Renal cortex interstitium (tissue), 11 donors: ENCODE measurements around the gene SNX1. TPM values are rescaled to one million over a fixed set of nuclear protein-coding genes. Genes with fewer than 3 reads are reported as not detected.
"Not testable (repeated sequence)": the region's sequence is repeated elsewhere in the genome, so short reads cannot be mapped to it uniquely, and the experiment has no call there.

Experiments used
- DNase-seq, 11 donors: peaks; one replicate each; pipeline ENCODE4 v3.0.0-alpha.2; 2013; ENCODE audit warnings: low read depth in 9 of 11, low spot score in 4 of 11; ENCODE audit errors: extremely low read depth in 1 of 11
- polyA plus RNA-seq, 3 donors: library from polyadenylated mRNA; unstranded; fragments of 120-200 nt; gene quantifications; one replicate each; pipeline ENCODE4 v1.2.1, GENCODE V29; 2013; ENCODE audit not compliant: insufficient read length in 3 of 3

SNX1 gene
- polyA plus RNA-seq, 3 donors, result 103 to 113 (median 106) TPM

GRCh38 chr15:64070106-64070505, 25.7 kb upstream of the SNX1 start:
- DNase-seq, result no peak

GRCh38 chr15:64070965-64071851, 24.6 kb upstream of the SNX1 start:
- peak in 1 of 11 donors; percentile 40 for DNase-seq

- DNase-seq, result no peak
Measured at GRCh38 chr15:64071931-64072765, 23.6 kb upstream of the SNX1 start.

DNA sequence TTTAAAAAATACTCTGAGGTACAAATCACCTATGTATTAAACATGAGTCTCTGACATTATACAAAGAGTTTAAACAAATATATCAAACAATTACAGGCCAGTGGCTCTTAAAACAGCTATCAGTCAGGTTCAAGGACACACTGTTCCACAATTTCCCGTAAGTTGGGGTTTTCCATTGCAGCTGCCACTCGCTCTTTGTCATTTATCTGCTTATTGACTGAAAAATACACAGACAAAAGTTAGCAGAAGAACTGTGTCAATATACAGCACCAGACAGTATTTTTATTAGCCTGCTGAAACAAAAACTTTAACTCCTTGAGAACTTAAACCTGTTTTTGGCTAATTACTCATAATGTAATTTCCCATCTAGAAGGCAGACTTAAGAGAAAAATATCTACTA, 23.0 kb upstream of the SNX1 start:
- no peak for DNase-seq

GRCh38 chr15:64073496-64073895, 22.3 kb upstream of the SNX1 start:
- not testable (repeated sequence) for DNase-seq

DNA sequence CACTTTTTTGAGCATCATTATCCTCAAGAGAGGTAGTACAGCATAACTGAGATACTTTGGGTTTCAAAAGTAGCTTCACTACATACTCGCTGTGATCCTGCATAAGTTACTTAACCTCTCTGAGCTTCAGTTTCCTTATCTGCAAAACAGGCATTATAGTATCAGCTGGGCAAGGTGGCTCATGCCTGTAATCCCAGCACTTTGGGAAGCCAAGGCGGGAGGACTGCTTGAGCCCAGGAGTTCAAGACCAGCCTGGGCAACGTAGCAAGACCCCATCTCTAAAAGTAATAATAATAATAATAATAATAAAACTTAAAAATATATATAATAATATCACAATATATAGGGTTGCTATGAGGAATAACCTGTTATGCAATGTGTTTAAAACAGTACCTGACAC, 13.0 kb upstream of the SNX1 start:
- no peak for DNase-seq

DNA sequence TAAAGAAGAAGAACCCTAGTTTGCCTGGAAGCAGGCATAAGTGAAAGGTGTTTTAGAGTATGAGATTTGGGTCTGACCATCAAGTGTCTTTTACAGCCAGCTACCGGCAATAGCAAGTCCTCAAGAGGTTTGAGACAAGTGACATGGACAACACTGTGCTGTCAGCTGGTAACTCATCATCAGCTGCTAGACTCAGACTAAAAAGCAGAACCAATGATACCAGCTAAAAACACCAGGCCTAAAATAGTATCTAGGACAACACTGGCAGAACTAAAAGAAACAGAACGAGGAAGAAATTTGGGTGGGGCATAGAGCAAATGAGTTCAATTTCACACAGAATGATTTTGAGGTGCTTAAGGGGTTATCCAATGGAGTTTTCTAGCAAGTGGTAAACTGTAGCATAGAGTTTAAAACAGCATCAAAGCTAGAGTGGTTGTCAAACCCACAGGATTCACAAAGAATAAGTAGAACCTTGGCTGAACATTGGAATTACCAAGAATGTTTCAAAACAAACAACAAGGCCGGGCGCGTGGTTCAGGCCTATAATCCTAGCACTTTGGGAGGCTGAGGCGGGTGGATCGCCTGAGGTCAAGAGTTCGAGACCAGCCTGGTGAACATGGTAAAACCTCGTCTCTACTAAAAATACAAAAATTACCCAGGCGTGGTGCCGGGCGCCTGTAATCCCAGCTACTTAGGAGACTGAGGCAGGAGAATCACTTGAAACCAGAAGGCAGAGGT, 6.1 kb upstream of the SNX1 start:
- DNase-seq, result no peak

- DNase-seq, result no peak
Measured at GRCh38 chr15:64090527-64090926, 5.3 kb upstream of the SNX1 start.

DNA sequence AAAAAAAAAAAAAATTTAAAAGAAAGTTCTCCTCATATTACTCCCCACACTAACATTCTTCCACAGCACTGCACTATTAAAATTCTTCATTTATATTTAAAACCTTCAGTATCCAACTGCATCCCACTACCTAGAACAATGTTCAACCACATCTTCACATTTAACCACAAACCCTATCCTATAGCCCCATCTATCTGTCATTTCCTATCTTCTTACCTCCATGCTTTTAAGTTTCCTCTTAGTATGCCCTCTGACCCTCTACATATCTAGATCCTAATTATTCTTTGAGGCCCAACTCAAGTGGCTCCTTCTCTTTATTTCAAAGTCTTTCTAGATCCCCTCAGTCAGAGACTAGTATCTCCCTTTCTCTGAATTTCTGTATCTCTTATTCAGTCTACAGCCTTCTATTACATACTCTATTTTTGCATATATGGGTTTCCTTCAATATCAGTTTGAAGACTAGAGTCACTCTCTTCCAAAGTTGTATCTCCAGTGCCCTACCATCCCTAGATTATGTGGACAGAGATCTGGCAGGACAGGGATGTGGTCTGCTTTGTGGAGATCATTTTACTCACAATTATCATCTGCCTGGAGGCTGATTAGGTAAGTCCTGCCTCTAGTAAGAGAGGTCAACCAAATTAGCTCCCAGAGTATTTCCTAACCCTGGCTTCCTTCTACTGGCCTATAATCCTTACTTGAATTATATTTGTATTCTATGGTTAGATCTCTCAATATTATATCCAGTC, 3.5 kb upstream of the SNX1 start:
- no peak for DNase-seq

DNA sequence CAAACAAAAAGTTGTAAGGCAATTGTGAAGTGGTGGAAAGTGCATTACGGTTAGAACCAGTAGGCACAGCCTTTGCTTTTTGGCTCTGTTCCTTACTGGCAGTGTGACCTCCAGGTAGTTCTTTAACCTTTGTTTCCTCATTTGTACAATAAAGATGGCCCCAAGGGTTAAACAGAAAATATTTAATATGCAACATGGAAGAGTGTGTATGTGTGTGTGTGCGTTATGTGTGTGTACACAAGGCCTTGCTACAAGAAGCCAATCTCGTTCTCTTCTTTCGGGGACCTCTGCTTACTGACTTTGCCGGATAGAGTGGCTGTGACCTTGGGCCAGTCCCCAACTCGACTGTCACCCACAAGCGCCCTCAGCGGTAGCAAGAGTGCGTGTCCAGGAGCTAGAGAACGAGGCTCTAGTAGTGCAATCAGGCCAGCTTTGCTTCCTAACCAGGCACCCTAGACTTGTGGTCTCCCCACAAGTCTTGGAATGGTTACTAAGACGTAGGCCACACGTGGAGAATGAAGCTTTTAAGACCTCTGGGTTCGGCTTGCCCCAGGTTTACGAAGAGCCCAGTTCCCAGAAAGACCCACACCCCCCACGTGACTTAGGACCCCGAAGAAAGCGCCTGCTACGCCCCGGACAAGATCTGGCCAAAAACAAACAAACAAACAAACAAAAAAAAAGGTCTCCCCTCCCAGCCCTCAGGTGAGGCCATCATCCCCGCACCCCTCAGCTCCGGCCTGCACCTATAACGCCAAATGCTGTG, 2.7 kb upstream of the SNX1 start:
- DNase-seq, result peak in 4 of 11 donors; percentile 39 to 56 (median 44)

- peak; percentile 95 to 99 (median 97) for DNase-seq
Measured at GRCh38 chr15:64093627-64094417, 2.0 kb upstream of the SNX1 start, which contains the start of gene CIAO2A. Gene CIAO2A, minus strand, starts transcription at chr15:64093838. Its CDS starts 70 bp downstream, at chr15:64093768.

DNA sequence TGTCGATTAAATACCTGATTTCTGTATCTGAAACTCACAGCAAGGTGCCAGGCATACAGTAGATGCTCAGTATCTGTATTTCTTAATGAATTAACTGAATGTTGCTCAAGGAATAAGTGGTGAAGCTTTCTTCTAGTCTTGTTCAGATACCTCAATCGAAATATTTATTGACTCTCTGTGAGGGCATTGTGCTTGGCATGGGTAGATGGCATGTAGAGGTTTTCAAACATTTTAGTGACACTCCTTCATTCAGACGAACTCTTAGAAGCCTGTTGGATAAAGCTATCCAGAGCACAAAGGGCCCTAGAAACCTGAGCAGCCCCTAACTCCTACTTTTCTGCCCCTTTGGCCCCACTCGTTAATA, 369 bp upstream of the SNX1 start:
- DNase-seq, result no peak

DNA sequence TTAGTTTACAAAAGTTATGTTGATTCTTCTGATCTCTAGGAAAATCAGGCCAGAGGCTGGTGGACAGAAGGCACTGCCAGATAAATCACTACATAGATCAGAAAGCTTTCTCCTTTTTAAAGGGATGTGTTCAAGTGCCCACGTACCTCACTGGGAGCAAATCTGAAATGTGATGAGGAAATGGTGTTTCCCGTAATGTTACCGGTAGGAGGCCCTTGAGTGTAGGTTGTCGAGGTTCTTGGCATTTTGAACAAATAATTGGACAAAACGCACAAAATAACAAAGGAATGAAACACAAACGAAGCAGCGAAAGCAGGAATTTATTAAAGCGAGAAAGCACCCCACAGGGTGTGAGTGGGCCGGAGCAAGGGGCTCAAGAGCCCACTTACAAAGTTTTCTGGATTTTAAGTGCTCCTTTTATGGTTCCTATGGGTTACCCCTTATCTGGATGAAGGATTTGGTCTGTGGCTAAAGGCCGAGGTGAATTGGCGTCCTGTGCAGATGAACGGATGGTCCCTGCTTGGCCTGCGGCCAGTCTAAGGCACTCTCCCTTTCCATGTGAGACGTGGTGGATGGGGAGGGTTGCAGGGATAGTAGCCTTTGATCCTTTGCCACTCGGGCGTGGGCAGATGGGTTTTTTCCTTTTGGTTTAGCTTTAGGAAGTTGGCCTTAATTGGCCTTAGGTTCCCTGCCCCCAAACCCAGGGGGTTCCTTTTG, 1.0 kb downstream of the SNX1 start:
- DNase-seq, result no peak

GRCh38 chr15:64099379-64099778, 3.6 kb downstream of the SNX1 start:
- no peak for DNase-seq

GRCh38 chr15:64100958-64101357, 5.2 kb downstream of the SNX1 start:
- DNase-seq, result no peak

DNA sequence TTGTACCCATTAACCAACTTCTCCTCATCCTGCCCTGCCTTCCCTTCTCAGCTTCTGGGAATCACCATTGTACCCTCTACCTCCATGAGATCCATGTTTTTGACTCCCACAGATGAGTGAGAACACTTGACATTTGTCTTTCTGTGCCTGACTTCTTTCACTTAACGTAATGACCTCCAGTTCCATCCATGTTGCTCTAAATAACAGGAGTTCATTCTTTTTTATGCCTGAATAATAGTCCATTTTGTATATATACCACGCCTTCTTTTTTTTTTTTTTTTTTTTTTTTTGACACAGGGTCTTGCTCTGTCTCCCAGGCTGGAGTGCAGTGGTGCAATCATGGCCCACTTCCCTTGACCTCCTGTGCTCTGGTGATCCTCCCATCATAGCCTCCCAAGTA, 6.7 kb downstream of the SNX1 start:
- DNase-seq, result no peak
